T47D (cell line): ENCODE measurements around the gene EEF2K.

Experiments used
- DNase-seq, 2 experiments: peaks; one replicate each; pipeline versions ENCODE4 v3.0.0 to v3.0.0-alpha.2; 2011 to 2012; ENCODE audit warnings: low read depth in 1 of 2, low spot score in 1 of 2
- JUND ChIP-seq: IDR thresholded peaks from 2 replicates; pipeline ENCODE4 v1.6.1; 2012; ENCODE audit warnings: low read depth
- in situ Hi-C: cut with HindIII; loops from 2 replicates; pipeline ENCODE4 v1.10.0; 2016; ENCODE audit warnings: low sequenced_read_pairs, low pct_unique_long_range_greater_than_20kb

Gene EEF2K

DNA sequence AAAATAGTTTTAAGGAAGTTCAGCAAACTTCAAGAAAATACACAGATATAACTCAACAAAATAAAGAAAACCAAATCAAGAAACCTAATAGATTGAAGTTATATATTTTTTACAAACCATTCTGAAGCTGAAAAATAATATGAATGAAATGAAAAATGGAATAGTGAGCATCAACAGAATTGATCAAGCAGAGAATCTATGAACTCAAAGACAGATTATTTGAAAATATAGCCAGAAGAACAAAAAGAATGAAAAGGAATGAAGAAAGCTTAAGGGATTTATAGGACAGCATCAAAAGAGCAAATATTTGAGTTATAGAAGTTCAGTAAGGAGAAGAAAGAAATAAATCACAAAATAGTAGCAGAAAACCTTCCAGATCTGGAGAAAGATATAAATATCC is 130.5 kb downstream of the EEF2K start:
- TF ChIP-seq JUND = no peak
- in situ Hi-C loops = no loop called here
- no peak for DNase-seq

DNA sequence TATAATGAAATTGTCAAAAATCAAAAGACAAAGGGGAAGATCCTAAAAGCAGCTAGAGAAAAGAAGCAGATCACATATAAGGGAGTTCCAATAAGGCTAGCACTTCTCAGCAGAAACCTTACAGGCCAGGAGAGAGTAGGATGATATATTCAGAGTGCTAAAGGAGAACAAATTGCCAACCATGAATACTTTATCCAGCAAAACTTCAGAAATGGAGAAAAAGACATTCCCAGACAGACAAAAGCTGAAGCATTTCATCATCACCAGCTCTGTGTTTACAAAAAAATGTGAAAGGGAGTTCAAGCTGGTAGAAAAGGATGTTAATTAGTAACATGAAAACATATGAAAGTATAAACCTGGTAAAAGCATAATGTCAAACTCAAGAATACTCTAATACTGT is 131.0 kb downstream of the EEF2K start:
- in situ Hi-C loops = no loop called here
- no peak for TF ChIP-seq JUND
- DNase-seq = no peak

DNA sequence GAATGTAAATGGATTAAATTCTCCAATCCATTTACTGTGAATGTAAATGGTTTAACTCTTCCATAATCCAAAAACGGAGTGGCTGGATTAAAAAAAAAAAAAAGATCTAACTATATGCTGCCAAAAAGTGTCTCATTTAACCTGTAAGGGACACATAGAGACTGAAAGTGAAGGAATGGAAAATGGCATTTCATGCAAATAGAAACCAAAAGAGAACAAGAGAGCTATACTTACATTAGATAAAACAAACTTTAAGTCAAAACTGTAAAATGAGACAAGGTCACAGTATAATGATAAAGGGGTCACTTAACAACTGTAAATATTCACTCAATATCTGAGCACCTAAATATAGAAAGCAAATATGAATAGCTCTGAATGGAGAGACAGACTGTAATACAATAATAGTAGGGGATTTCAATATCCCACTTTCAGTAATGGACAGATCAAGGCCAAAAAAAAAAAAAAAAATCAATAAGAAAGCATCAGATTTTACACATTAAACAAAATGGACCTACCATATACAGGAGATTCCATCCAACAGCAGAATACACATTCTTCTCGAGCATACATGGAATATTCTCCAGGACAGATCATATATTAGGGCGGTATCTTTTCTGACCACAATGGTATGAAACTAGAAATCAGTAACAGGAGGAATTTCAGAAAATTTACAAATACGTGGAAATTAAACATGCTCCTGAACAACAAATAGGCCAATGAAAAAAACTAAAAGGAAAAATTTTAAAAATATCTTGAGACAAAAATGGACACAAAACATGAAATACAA is 132.0 kb downstream of the EEF2K start:
- DNase-seq = no peak
- TF ChIP-seq JUND = no peak
- in situ Hi-C loops = no loop called here
